Ascending aorta (tissue), 2 donors: ENCODE data around the gene OTP. TPM values are rescaled to one million over a fixed set of nuclear protein-coding genes. Genes with fewer than 3 reads are reported as not detected.

Experiments
- DNase-seq, 2 donors: peaks; one replicate each; pipeline ENCODE4 v3.0.0-alpha.2; 2019; ENCODE audit warnings: low spot score in 2 of 2
- H3K27ac ChIP-seq, 2 donors: fragments of 200-600 bp; sonication (generic); one replicate each; pipeline ENCODE4 v1.5.1; 2016 to 2017; ENCODE audit warnings: mild to moderate bottlenecking in 1 of 2
- H3K27me3 ChIP-seq: fragments of 200-600 bp; sonication (generic); one replicate; pipeline ENCODE4 v1.5.1; 2017
- H3K36me3 ChIP-seq, 2 donors: fragments of 200-600 bp; sonication (generic); one replicate each; pipeline ENCODE4 v1.5.1; 2016
- H3K4me1 ChIP-seq, 2 donors: fragments of 200-600 bp; sonication (generic); one replicate each; pipeline ENCODE4 v1.5.1; 2016 to 2017; ENCODE audit warnings: mild to moderate bottlenecking in 1 of 2
- H3K4me3 ChIP-seq, 2 donors: fragments of 200-600 bp; sonication (generic); one replicate each; pipeline ENCODE4 v1.5.1; 2016 to 2017; ENCODE audit warnings: mild to moderate bottlenecking in 1 of 2
- H3K9me3 ChIP-seq, 2 donors: fragments of 200-600 bp; sonication (generic); one replicate each; pipeline ENCODE4 v1.5.1; 2016
- intact Hi-C: fragments of 100-400 bp; cut with DNase I; formaldehyde crosslinking; loops from one replicate; pipeline ENCODE4 v1.15.1; 2023
- total RNA-seq: library from RNA; depleted of rRNA; stranded (reverse); fragments of >200 nt; gene quantifications from one replicate; pipeline ENCODE4 v1.1.0, GENCODE V29; 2016
- TF ChIP-seq, protein P1 (sequence below), 3 experiments: fragments of 200-600 bp in 2 of 3; fragments of 450-650 bp in 1 of 3; sonication (generic) in 2 of 3; IDR thresholded peaks; one replicate each; pipeline ENCODE4 v1.5.1; 2016 to 2019; ENCODE audit warnings: antibody characterized with exemption in 3 of 3, mild to moderate bottlenecking in 1 of 3, moderate library complexity in 1 of 3

The OTP gene
- total RNA-seq, 1 donor from 2014 or later = not detected

DNA sequence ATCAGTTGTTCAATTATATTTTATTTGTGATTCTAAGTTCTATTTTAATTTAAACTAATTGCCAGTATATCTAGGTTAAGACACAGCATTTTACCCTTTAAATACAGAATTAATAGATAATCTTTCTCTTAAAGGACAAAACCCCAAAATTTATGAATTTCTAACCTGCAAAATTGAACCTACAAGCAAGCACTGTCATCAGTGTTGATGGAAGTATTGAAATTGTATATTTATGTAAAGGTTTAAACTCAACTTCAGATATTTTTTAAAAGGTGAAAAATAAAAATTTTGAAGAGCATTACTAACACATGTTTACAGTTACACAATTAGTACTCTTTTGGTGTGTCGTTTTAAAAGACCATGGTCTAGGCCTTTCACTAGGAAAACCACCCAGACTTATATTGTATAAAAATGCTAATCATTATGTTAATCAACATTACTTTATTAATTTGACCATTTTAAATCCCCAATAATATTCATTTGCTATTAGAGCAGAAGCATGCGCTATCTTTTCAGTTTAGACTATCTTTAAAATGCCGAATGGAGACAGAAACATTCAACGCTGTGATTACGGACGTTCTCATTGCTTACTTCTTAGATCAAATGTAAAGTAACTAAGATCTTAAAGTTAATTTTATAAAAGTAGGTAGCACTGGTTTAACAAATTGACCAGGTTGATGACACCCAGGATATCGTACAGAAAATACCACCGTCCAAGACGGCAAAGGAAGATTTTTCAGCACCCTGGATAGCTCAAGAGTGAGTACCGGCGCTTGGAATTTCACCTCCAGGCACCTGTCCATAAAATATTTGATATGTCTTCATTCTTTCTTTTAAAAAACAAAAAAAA lies 3.2 kb downstream of the OTP start:
- no peak for DNase-seq
- peaks cover 77% of the 10 kb centered on the region for H3K27me3 ChIP-seq
- H3K27ac ChIP-seq = no peak overlapping the region
- peaks cover 0 to 16% of the 10 kb centered on the region in 2 donors for H3K4me1 ChIP-seq
- intact Hi-C loops = no loop called here
- no peaks in the 10 kb centered on the region for H3K9me3 ChIP-seq
- no peaks in the 10 kb centered on the region for H3K36me3 ChIP-seq
- no peak overlapping the region for H3K4me3 ChIP-seq
- TF ChIP-seq, protein P1, sequence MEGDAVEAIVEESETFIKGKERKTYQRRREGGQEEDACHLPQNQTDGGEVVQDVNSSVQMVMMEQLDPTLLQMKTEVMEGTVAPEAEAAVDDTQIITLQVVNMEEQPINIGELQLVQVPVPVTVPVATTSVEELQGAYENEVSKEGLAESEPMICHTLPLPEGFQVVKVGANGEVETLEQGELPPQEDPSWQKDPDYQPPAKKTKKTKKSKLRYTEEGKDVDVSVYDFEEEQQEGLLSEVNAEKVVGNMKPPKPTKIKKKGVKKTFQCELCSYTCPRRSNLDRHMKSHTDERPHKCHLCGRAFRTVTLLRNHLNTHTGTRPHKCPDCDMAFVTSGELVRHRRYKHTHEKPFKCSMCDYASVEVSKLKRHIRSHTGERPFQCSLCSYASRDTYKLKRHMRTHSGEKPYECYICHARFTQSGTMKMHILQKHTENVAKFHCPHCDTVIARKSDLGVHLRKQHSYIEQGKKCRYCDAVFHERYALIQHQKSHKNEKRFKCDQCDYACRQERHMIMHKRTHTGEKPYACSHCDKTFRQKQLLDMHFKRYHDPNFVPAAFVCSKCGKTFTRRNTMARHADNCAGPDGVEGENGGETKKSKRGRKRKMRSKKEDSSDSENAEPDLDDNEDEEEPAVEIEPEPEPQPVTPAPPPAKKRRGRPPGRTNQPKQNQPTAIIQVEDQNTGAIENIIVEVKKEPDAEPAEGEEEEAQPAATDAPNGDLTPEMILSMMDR (IDR thresholded peaks at IDR 0.05) = no peak

DNA sequence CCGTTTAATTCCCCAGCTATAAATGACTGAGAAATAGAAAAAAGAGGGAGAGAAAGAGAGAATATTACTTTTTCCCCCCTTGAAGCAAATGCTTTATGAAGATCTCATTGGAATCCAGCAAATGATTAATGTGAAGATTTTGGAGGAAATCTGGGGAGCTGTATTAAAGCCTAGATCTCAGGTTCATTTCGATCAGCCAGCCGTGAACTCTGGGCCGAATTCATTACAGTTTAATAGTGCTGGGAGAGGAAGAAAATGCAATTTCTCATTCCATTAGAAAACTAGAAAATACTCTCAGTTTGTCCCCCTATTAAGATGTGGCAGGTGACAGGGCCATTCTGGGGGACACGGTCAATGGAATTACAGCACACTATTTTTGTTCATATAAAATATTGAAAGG lies 4.8 kb downstream of the OTP start:
- no peaks in the 10 kb centered on the region for H3K9me3 ChIP-seq
- peaks cover 0 to 19% of the 10 kb centered on the region in 2 donors for H3K4me1 ChIP-seq
- DNase-seq = no peak
- peaks cover 70% of the 10 kb centered on the region for H3K27me3 ChIP-seq
- no peaks in the 10 kb centered on the region for H3K36me3 ChIP-seq
- intact Hi-C loops = no loop called here
- TF ChIP-seq, protein P1 (IDR thresholded peaks at IDR 0.05) = no peak
- no peak overlapping the region for H3K27ac ChIP-seq
- no peak overlapping the region for H3K4me3 ChIP-seq

DNA sequence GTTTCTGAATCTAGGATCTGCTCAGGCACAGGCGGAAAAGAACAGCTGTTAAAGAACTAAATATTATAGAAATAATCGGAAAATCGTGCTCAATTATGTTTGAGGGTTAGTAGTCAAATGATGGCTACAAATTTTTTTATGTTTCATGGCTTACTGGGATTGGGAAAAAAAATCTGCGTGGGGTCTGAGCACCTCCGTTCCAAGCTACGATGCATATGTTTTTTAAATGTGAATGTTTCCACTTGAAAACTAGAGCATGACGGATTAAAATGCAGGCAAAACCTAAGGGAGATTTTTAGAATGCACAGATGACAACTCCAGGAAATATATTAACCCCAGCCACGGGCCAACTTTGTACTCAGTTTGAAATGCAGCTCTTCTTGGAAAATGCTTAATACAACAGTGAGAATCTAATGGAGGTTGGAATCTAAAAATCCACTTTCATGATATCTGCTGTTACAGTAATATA lies 5.3 kb downstream of the OTP start:
- Histone ChIP-seq H3K4me3 (no peak overlapping the region), H3K4me1 (peaks cover 0 to 19% of the 10 kb centered on the region in 2 donors), H3K27ac (no peak overlapping the region), H3K27me3 (peaks cover 71% of the 10 kb centered on the region), H3K9me3 (no peaks in the 10 kb centered on the region), H3K36me3 (no peaks in the 10 kb centered on the region)
- TF ChIP-seq, protein P1 (IDR thresholded peaks at IDR 0.05) = no peak
- intact Hi-C loops = no loop called here
- DNase-seq = no peak

DNA sequence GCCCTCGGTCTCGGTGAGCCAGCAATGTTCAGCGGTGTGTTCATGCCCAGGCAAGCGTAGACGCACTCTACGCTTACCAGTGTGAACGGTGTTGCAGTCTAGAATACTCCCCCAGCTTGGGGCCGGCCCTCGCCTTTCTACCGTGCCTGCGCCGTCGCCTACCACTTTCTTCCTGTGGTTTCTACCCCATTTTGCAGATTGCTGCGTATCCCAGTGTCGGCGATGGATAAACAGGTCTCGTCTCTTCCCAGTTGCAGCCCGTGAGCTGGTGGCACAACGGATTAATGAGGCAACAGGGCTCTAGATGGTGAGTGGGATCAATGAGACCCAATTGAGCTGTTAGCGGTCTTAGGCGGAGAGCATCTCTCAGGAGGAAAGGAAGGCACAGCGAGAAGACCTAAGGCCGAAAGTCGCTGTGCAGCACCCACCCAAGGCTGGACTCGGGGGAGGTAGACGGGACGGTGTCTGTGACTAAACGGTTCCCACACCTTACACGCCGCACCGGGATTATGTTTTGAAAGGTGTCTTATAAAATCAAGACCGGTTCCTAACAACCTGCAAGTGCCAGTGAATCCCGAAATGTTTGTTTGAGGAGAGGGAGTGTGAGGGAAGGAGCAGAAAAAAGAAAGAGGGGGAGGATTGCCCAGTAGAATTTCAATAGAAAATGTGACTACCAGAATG lies 5.8 kb downstream of the OTP start:
- H3K27me3 ChIP-seq = peaks cover 72% of the 10 kb centered on the region
- no peak overlapping the region for H3K4me3 ChIP-seq
- no peaks in the 10 kb centered on the region for H3K36me3 ChIP-seq
- DNase-seq = no peak
- intact Hi-C loops = no loop called here
- no peak overlapping the region for H3K27ac ChIP-seq
- TF ChIP-seq, protein P1 (IDR thresholded peaks at IDR 0.05) = no peak
- peaks cover 0 to 19% of the 10 kb centered on the region in 2 donors for H3K4me1 ChIP-seq
- H3K9me3 ChIP-seq = no peaks in the 10 kb centered on the region

DNA sequence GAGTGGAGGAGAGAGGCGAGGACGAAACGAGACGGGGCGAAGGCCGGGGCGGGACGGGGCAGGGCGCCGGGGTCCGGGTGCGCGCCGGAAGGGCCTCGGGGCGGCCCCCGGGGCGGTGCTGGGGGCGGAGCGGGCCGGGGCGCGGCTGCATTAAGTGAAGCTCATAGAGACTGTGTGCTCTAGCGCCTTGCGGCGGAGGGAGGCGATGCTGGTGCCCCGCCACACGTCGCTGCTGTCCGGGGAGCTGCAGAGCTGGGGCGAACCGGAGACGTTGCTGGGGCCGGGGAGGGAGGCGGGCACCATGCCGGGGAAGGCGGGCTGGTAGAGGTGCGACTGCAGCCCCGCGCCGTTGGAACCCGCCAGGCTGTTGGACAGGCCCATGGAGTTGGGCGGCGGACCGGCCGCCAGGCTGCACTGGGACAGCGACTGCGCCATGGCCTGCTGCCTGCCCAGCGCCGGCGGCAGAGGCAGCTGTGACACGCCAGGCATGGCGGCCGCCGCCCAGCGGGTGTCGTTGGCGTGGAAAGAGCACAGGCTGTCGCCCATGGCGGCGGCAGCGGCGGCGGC lies 8.3 kb downstream of the OTP start:
- Histone ChIP-seq H3K27me3 (peaks cover 48% of the 10 kb centered on the region), H3K36me3 (no peaks in the 10 kb centered on the region), H3K4me3 (peak overlapping the region; percentile 53 to 60), H3K27ac (no peak overlapping the region), H3K4me1 (peaks cover 0 to 10% of the 10 kb centered on the region in 2 donors), H3K9me3 (no peaks in the 10 kb centered on the region)
- intact Hi-C loops = no loop called here
- no peak for DNase-seq
- TF ChIP-seq, protein P1 (IDR thresholded peaks at IDR 0.05) = peak in 1 of 3 experiments; percentile 16
